OCI-M2 (cell line): Measurements from ENCODE around the gene BTBD17.

ENCODE experiments used
- DNase-seq: peaks from one replicate; lab custom pipeline; 2025; ENCODE audit not compliant: unreplicated experiment; lab: John Stamatoyannopoulos, UW

Gene BTBD17

GRCh38 chr17:74387365-74388218, 25.9 kb upstream of the BTBD17 start:
- DNase-seq, result no peak

DNA sequence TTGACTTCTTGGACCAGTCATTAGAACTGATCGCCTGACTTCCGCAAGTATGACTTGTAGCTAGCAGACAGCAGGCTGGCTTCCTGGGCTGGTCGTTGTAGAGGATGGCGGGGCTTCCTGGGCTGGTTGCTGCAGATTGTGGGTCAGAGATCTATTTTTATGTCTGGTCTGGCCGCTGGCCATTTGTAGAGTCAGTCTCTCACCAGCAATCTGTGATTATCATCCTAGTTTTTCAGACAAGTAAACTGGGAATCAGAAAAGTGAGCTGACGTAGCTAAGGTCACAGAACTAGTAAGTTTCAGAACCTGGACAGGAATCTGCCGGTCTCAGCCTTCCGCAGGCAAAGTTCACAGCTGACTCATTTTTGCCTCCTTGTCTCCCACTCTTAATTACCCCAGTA, 24.7 kb upstream of the BTBD17 start:
- DNase-seq, result no peak

DNA sequence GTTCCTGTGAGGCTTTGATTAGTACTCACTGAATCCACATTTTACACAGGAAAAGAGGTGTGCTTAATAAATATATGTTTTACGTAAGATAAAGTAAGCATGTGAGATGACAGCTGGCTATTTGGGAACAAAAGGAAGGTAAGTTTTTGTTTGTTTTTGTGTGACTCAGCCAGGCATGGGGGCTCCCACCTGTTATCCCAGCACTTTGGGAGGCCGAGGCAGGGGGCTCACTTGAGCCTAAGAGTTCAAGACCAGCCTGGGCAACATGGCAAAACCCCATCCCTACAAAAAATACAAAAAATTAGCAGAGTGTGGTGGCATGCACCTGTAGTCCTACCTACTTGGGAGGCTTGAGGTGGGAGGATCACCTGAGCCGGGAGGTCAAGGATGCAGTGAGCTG, 23.5 kb upstream of the BTBD17 start:
- no peak for DNase-seq

DNA sequence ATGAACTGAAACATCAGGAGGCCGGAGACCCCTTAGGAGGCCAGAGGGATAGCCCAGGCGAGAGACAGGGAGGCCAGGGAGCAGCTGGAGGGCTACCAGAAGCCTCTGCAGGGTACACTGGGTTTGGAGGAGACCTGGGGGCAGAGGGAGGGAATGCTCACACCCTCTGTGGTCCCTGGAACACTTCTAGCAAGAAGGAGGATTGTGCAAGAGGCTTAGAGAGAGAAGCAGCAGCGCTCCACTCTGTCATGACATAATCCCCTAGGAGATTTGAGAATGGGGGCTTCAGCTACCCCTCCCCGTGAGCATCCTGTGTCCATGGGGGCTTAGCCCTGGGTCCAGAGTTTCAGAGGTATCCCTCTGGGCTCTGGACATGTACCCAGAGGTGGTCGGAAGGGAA, 21.5 kb upstream of the BTBD17 start:
- DNase-seq, result no peak

- no peak for DNase-seq
Observed at GRCh38 chr17:74380959-74381808, 19.5 kb upstream of the BTBD17 start.

DNA sequence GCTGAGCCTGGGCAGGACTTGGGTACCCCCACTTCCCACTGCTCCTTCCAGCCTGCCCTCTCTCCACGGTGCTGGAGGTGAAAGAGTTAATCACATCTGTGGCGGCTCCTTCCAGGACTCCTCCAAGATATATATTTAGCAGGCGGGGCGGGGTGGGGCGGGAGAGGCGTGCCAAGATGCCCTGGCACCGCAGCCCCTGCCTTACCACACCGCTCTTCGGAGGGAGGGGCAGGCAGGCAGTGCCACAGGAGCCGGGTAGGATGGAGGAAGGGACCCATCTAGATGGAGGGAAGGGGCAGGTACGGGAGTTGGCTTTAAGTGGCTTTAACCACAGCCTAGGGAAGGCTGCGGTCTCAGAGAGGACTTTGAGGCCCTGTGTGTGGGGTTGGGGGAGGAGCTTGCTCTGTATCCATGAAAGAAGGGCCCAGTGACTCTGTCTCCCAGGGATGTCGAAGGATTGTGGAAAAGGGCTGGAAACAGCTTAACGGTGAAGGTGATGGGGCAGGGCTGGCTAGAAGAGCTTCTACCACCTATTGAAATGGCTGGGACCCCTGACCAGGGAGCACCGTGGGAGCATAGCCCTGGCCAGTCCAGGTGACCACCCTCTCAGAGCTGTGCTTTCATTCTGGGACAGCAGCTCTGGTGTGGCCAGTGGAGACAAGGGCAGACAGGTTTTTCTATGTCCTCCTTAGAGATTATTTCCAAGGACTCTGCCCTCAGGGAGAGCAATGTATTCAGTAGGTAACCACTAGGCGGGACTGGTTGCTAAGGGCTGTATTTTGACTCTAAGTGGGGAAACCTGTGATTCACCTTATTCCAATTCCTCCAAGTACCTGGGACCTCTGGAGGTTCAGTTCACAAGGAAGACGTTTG, 18.7 kb upstream of the BTBD17 start:
- DNase-seq, result no peak

GRCh38 chr17:74379495-74380085, 17.9 kb upstream of the BTBD17 start:
- DNase-seq, result no peak

GRCh38 chr17:74374858-74375257, 13.2 kb upstream of the BTBD17 start:
- no peak for DNase-seq

DNA sequence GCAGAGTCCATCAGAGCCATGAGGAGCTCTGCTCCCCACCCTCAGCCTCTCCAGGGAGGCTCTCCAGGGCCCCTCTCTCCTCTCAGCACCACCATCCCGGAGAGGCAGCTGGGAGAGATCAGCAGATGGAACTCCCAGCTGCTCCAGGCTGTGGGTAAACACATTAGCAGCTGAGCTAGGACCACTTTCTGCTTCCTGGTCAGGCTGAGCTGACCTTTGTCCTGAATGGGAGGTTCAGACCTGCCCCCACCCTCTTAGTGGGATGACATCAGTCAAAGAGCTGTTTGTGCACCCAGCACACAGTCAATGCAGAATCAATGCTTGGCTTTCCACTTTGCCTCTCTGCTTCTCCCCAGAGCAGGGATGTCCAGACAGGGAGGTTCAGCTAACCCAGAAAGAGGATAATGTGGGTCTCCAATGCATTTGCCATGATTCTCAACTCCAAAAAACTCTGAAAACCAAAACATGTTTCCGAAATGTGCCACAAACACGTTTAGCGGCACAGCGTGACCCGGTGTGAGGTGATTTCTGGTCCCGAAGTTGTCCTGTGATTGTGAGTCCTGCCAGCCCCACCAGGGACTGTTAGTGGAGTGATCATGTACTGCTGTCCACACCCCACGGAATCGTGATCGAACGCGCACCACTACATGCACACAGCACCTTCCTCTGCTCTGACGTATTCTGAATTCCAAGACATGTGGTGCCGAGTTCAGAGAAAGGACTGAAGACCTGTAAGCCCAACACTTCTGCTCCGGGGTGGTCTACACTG, 12.4 kb upstream of the BTBD17 start:
- no peak for DNase-seq

- DNase-seq, result no peak
Observed at GRCh38 chr17:74372426-74372825, 10.8 kb upstream of the BTBD17 start.

DNA sequence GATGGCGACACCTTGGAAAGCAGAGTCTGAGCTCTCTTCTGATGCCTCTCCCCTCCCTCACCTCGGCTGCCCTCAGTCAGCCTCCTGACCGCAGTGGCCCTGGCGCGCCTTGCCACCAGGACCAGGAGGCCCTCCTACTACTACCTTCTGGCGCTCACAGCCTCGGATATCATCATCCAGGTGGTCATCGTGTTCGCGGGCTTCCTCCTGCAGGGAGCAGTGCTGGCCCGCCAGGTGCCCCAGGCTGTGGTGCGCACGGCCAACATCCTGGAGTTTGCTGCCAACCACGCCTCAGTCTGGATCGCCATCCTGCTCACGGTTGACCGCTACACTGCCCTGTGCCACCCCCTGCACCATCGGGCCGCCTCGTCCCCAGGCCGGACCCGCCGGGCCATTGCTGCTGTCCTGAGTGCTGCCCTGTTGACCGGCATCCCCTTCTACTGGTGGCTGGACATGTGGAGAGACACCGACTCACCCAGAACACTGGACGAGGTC, 10.0 kb upstream of the BTBD17 start:
- DNase-seq, result no peak

GRCh38 chr17:74369665-74370490, 8.2 kb upstream of the BTBD17 start:
- no peak for DNase-seq

GRCh38 chr17:74369221-74369620, 7.6 kb upstream of the BTBD17 start:
- no peak for DNase-seq

DNA sequence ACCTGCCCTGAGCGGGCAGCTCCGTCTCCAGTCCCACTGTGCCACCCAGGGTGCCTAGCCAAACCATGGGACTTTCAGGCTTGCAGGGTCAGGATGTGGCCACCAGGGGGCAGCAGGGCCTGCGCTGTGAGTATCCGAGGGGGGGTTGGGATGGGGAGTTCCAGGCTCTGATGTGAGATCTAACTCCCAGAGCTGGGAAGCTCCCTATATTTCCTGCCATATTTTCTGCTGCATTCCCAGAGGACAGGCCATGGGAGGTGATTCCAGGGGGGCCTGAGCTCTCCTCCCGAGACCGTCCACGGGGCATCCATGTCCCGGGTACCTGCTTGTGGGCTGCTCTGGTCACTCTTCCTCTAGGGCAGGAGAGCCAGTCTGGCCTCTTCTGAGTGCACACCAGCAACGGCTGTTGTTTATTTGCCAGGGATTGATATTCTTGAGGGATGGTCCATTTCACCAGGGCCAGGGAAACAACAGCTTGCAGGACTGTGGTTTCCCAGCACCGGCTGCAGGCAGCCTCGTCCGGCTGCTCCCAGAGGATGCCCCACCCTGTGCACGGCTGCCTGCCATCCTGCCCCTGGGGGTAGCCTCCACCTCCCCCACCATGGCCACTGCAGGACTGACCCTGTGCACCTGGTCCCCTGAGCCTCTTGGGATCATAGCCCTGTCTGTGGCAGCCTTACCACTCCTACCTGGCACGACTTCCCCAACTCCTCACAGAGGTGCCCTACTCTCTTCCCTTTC, 6.8 kb upstream of the BTBD17 start:
- no peak for DNase-seq

DNA sequence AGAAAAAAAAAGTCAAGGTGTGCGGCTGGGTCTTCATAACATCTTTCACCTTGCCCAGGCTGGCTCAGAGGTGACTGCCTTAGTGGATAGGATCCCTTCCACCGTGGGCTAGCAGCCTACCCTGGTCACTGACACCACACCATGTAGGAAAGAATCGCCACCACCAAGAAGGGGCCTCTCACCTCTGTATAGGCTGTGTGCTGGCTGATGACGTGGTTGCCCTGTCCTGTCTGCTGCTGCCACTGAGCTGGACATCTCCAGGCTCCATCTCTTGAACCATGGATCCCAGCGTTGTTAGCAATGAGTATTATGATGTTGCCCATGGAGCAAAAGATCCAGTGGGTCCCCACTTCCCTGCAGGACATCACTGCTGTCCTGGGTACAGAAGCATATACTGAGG, 5.5 kb upstream of the BTBD17 start, which contains the start of gene GPR142:
Gene GPR142, plus strand, starts transcription at position 301 of the 400 bp plus-strand sequence. CDS start 2,035 bp downstream, outside the sequence.
- DNase-seq, result no peak

GRCh38 chr17:74362810-74363498, 1.3 kb upstream of the BTBD17 start:
- no peak for DNase-seq

- DNase-seq, result no peak
Observed at GRCh38 chr17:74362069-74362405, 369 bp upstream of the BTBD17 start.

GRCh38 chr17:74360899-74361229, 804 bp downstream of the BTBD17 start:
- no peak for DNase-seq
